GM19324 (cell line): ENCODE data around the gene ULBP1.
"Not testable (repeated sequence)": the region's sequence is repeated elsewhere in the genome, so short reads cannot be mapped to it uniquely, and the experiment has no call there.

Experiments used
- ATAC-seq: cut with Tn5 transposase; IDR thresholded peaks from one replicate; pipeline ENCODE4 v1.9.1; 2021; ENCODE audit warnings: mild to moderate bottlenecking, moderate library complexity; ENCODE audit not compliant: unreplicated experiment, low FRiP score

ULBP1 gene

DNA sequence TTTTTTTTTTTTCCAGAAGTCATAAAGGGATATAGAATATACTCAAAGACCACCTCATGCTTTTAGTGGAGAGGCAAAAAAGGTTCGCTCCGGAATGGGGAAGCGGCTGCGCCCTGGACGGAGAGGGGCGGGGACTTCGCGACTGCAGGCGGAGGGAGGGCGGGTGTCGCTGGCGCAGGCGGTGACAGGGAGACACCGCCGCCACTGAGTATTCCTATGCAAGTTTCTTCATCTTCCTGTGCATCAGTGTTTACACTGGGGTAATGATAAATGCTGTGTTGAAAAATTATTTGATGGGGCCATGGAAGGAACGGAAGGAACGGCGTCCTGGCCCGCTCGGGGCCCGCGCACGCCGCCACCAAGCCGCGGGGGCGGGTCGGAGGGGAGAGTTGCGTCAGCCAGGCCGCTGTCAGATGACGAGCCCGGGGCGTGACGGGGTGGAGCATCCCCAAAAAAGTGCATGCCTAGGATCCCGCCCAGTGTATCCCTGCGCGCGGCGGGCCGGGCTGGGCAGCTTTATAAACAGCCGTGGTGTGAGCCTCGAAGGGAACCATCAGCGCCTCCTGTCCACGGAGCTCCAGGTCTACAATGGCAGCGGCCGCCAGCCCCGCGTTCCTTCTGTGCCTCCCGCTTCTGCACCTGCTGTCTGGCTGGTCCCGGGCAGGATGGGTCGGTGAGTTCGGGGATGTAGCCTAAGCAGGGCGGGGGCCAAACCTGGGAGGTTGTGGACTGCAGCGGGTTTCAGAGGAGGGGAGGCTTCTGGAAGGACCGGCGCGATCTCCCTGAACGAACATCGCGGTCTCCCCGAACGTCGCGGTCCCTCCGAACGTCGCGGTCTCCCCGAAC, at the start of gene ULBP1:
Gene ULBP1, plus strand, starts transcription at position 482 of the 846 bp plus-strand sequence. Its CDS starts 107 bp downstream, at position 589.
- ATAC-seq = no peak

- ATAC-seq = no peak
These were observed 47.5 kb upstream of the ULBP1 start for GRCh38 chr6:149915970-149916865.

DNA sequence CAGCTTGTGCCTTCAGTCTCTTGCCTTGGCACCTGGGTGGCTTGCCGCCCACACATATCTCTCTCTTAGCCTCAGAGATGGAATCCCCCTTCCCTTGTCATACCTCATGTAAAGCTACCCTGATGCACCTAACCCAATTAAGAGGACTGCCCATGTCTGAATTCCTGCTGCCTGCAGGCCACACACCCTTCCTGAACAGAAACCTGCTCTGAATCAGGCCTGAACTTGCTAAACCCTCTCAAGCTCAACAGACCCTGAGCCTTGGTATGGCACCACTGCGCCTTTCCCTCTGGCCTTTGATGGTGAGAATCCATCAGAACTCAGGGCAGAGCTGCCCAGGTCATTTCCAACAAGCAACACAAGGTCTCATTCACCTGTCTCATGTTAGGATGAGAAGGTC, 46.1 kb upstream of the ULBP1 start:
- ATAC-seq = no peak

- ATAC-seq = no peak
These were observed 45.4 kb upstream of the ULBP1 start for GRCh38 chr6:149918151-149918905.

GRCh38 chr6:149919126-149919833, 44.5 kb upstream of the ULBP1 start:
- not testable (repeated sequence) for ATAC-seq

DNA sequence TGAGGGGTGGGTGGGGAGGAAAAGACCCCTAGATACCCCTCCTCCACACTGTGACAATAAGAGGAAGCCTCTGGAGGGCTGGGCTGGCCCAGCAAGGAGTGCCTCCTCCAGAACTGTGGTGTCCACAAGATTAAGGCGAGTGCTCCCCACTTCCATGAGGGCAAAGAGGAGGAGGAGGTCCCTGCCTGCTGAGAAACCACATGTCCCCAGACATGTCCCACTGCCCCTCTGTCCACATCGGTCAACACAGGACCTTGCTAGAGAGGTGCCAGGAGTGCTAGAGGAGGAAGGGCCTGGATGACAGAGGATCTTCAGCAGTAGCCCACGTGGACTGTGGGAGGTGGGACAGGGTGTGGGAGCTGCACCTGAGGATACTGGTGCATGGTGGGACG, 43.9 kb upstream of the ULBP1 start:
- no peak for ATAC-seq

- ATAC-seq = no peak
These were observed 42.4 kb upstream of the ULBP1 start for GRCh38 chr6:149921361-149921760.

DNA sequence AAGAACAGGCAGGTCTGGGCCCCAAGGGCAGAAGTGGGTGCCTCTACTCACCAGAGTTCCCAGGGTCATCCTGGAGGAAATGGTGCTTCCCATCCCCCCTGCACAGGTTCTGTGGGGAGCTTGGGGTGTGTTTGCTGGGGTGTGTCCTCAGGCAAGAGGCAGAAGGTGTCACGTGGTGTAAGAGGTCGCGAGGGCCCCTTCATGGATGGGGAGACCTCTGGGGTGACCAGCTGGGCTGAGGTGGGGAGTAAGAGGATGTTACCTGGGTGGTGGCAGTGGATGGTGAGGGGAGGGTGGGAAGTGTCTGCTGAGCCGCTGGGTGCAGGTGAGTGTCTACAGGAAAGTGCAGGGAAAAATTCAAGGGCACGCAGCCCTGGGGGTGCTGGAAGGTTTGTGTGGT, 41.7 kb upstream of the ULBP1 start:
- ATAC-seq = not testable (repeated sequence)

DNA sequence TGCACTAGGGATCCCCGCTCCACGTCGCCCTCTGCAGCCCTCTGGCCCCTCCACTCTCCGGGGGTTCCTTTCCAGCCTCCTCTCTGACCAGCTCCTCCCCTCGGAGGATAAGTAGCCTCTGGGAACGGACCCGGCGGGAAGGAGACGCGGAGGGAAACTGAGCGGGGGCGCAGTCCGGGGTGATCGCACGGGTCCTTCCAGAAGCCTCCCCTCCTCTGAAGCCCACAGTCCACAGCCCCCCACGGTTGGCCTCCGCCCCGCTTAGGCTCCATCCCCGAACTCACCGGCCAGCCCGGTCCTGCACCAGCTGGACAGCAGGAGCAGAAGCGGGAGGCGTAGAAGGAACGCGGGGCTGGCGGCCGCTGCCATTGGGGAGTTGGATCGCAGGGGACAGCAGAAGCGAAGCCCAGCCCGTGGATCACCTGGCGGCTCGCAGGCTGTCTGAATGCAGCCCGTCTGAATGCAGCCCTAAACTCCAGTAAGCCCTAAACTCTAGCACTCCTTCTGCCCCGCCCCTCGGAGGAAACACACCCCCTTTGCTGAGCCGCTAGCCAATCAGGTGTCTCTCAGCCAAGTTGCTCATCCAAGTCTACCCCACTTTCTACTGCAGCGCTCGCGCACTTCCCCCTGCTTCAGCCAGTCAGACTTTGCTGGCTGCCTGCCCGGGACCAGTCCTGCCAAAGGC, 41.0 kb upstream of the ULBP1 start, which contains the start of gene RAET1G:
Gene RAET1G, minus strand, starts transcription at position 480 of the 685 bp plus-strand sequence. Its CDS starts 111 bp downstream, at position 369.
- no peak for ATAC-seq

DNA sequence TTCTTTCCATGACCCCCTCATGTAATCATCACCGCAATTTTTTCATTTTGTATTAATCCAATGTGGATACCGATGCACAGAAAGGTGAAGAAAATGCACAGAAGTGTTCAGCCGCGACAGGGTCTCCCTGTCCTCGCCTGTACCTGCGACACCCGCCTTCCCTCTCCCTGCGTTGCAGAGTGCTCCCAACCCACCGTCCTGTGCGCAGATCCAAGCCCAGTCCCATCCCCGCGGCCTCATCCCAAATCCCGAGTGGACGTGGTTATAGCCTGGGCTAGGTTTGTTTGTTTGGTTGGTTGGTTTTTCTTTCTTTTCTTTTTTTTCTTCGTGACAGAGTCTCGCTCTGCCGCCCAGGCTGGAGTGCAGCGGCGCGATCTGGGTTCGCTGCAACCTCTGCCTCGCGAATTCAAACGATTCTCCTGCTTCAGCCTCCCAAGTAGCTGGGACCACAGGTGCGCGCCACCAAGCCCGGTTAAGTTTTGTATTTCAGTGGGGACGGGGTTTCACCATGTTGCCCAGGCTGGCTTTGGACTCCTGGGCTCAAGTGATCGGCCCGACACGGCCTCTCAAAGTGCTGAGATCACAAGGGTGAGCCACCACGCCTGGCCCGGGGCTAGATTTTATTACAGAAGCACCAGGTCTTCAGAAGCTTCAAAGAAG, 40.3 kb upstream of the ULBP1 start:
- ATAC-seq = no peak

GRCh38 chr6:149924206-149924932, 39.4 kb upstream of the ULBP1 start:
- no peak for ATAC-seq

- no peak for ATAC-seq
These were observed 38.9 kb upstream of the ULBP1 start for GRCh38 chr6:149924933-149925252.

DNA sequence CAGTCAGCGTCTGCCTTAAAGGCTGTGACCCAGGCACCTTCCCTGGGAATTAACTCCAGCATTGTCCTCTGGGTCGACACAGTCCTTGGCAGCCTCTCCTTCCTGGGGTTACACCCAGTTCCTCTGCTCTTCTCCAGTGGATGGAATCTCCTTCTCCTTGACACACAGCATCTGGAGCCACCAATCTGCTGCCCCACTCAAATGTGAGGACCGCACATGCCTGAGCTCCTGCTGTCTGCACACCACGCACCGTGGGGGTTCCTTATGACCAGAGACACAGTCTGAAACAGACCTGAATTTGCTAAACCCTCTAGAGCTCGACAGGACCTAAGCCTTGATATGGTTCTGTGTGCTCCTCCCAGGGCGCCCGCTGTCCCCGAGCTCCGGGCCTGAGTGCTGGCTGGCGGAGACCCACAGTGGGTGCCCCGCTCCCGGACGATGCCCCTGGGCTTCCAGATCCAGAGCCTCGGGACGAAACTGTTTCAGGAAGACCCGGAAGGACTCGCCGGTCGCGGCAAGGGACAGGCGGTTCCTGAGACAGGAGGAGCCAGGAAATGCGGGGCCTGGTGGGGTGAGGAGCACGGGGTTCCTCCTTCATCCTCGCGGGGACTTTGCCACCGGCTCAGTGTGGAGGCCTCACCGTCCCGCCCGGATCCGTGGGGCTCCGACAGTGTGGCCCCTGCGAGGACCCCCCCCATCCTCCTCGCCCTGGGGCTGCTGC, 38.3 kb upstream of the ULBP1 start:
- no peak for ATAC-seq

DNA sequence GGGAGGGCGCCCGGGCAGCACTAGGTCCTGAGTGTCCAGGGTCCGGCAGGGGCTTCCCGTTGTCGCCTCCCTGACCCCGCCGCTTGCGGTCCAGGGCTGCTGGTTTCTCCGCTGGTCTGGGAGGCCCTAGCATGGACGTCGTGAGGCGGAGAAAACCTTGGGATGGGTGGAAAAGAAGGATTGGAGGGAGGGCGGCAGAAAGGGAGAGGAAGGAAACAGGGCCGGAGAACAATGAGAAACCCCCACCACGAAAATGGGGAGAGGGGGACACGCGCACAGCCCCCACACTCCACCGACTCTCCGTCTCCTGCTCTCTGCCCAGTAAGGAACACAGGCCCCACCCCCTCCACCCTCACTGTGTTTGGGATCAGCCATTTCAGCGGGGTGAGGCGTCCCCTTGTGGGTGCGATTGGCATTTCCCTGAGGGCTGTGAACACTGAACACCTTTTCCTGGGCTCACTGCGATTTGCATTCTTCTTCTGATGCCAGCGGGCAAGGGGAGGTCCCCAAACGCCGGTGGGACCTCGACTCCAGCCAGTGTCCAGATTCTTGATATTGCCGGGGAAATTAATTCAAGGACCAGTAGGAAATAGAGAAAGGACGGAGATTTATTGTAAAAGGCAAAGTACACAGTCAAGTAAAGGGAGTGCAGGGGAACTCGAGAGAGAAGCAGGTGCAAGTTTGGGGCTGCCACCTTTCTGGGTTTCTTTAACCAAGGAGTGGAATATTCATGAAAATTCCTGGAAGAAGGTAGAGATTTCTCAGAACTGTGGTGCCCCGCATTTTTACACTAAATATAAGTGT, 37.6 kb upstream of the ULBP1 start:
- no peak for ATAC-seq

GRCh38 chr6:149927025-149927424, 36.7 kb upstream of the ULBP1 start:
- not testable (repeated sequence) for ATAC-seq

DNA sequence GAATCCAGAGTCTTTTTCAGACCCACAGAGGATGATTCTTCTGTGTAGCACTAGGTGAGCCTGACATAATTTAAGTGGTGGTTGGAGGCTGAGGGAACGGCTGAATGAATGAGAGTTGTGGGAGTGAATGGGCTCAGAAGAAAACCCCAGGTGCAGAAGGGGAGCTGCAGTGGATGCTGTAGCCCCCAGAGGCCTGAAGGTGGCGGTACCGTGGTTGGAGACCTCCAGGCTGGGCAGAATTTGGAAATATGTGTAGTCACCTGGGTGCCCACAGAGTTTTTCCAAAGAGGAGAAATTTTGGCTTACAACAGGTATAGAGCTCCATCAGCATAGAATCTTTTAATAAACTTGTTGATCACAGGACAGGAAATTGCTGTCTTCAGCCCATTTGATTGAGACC, 34.3 kb upstream of the ULBP1 start:
- no peak for ATAC-seq

DNA sequence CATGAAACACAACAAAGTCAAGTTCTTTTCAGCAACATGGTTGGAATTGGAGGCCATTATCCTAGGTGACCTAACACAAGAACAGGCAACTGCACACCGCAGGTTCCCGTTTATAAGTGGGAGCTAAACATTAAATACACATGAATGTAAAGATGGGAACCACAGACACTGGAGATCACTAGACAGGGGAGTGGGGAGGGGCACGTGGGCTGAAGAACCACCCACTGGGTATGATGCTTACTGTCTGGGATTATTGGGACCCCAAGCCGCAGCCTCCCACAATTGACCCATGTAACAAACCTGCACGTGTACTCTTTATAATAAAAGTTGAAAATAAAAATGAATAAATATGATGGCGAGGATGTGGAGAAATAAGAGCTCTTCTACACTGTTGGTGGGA, 32.2 kb upstream of the ULBP1 start:
- no peak for ATAC-seq
